Measurements from ENCODE around the gene PDE12.

Gene PDE12

GRCh38 chr3:57594144-57594543, 38.1 kb downstream of the PDE12 start:
- TF ChIP-seq CTCF (IDR thresholded peaks at IDR 0.05; ENCODE audit: unreplicated experiment in 3 of 3): no peak
- H3K4me3 Mint-ChIP-seq: peak overlapping the region; percentile 92 to 97 (median 94)
- no peaks in the 10 kb centered on the region for H3K27me3 Mint-ChIP-seq (ENCODE audit: low read depth)
- H3K27ac Mint-ChIP-seq: no peak overlapping the region
- H3K9me3 Mint-ChIP-seq: no peaks in the 10 kb centered on the region
- peaks cover 17% of the 10 kb centered on the region for H3K36me3 Mint-ChIP-seq (ENCODE audit: low read depth)
- H3K4me1 Mint-ChIP-seq: peaks cover 44% of the 10 kb centered on the region

- H3K9me3 Mint-ChIP-seq: no peaks in the 10 kb centered on the region
- H3K4me3 Mint-ChIP-seq: peak overlapping the region; percentile 92 to 97 (median 94)
- peaks cover 17% of the 10 kb centered on the region for H3K36me3 Mint-ChIP-seq (ENCODE audit: low read depth)
- H3K27ac Mint-ChIP-seq: peak overlapping the region in 2 of 3 experiments; percentile 2 to 91
- TF ChIP-seq CTCF (IDR thresholded peaks at IDR 0.05; ENCODE audit: unreplicated experiment in 3 of 3): no peak
- no peaks in the 10 kb centered on the region for H3K27me3 Mint-ChIP-seq (ENCODE audit: low read depth)
- peaks cover 49% of the 10 kb centered on the region for H3K4me1 Mint-ChIP-seq
These were observed 38.5 kb downstream of the PDE12 start for GRCh38 chr3:57594576-57594975.

- peak overlapping the region; percentile 91 to 99 (median 98) for H3K27ac Mint-ChIP-seq
- H3K9me3 Mint-ChIP-seq: no peaks in the 10 kb centered on the region
- H3K36me3 Mint-ChIP-seq (ENCODE audit: low read depth): peaks cover 15% of the 10 kb centered on the region
- peaks cover 47% of the 10 kb centered on the region for H3K4me1 Mint-ChIP-seq
- H3K4me3 Mint-ChIP-seq: peak overlapping the region; percentile 92 to 97 (median 94)
- no peaks in the 10 kb centered on the region for H3K27me3 Mint-ChIP-seq (ENCODE audit: low read depth)
- no peak for TF ChIP-seq CTCF (IDR thresholded peaks at IDR 0.05; ENCODE audit: unreplicated experiment in 3 of 3)
These were observed 40.5 kb downstream of the PDE12 start for GRCh38 chr3:57596495-57597126.

- peak within 1 kb of the TSS; percentile 91 to 99 (median 98) for H3K27ac Mint-ChIP-seq
- peak within 1 kb of the TSS; percentile 92 to 97 (median 94) for H3K4me3 Mint-ChIP-seq
- TF ChIP-seq CTCF (IDR thresholded peaks at IDR 0.05; ENCODE audit: unreplicated experiment in 3 of 3): peak in 1 of 3 experiments; percentile 16
- H3K9me3 Mint-ChIP-seq: no peaks in the 10 kb centered on the region
- peaks cover 17% of the 10 kb centered on the region for H3K36me3 Mint-ChIP-seq (ENCODE audit: low read depth)
- H3K4me1 Mint-ChIP-seq: peaks cover 43% of the 10 kb centered on the region
- no peaks in the 10 kb centered on the region for H3K27me3 Mint-ChIP-seq (ENCODE audit: low read depth)
These were observed 41.3 kb downstream of the PDE12 start, which contains the start of gene ARF4 for GRCh38 chr3:57597127-57597923. ARF4 (minus strand) TSS chr3:57597344; CDS start chr3:57597140, 204 bp downstream.

GRCh38 chr3:57598765-57599360, 42.8 kb downstream of the PDE12 start:
- no peaks in the 10 kb centered on the region for H3K27me3 Mint-ChIP-seq (ENCODE audit: low read depth)
- H3K4me3 Mint-ChIP-seq: peak overlapping the region; percentile 92 to 97 (median 94)
- TF ChIP-seq CTCF (IDR thresholded peaks at IDR 0.05; ENCODE audit: unreplicated experiment in 3 of 3): no peak
- H3K36me3 Mint-ChIP-seq (ENCODE audit: low read depth): peaks cover 14% of the 10 kb centered on the region
- H3K4me1 Mint-ChIP-seq: peaks cover 28% of the 10 kb centered on the region
- peak overlapping the region; percentile 34 to 99 (median 91) for H3K27ac Mint-ChIP-seq
- no peaks in the 10 kb centered on the region for H3K9me3 Mint-ChIP-seq

Data from nephron (organoid).